NB4 (cell line): ENCODE measurements around the gene RHBDL3.

Experiments
- CTCF ChIP-seq: IDR thresholded peaks from one replicate; pipeline ENCODE4 v1.5.1; 2012; ENCODE audit warnings: low read depth, low read length
- POLR2A ChIP-seq: IDR thresholded peaks from 2 replicates; pipeline ENCODE4 v1.6.1; 2011; ENCODE audit warnings: mild to moderate bottlenecking; ENCODE audit not compliant: insufficient read length; ENCODE audit errors: extremely low read depth

- TF ChIP-seq POLR2A (no peak), CTCF (no peak)
These were observed 42.0 kb downstream of the RHBDL3 start for GRCh38 chr17:32307658-32308057.
